Stimulated activated CD4-positive, alpha-beta T cell treated with anti-CD3 and anti-CD28 coated beads, TNF-alpha, amount 100 ng/mL, for 1 hour (primary cell): ENCODE measurements around the gene PHTF2.
"Not testable (repeated sequence)": the region's sequence is repeated elsewhere in the genome, so short reads cannot be mapped to it uniquely, and the experiment has no call there.

Experiments
- DNase-seq, 3 donors: peaks; one replicate each; pipeline ENCODE4 v3.0.0-alpha.2; 2020; ENCODE audit warnings: low read depth in 3 of 3, low spot score in 1 of 3

Gene PHTF2

DNA sequence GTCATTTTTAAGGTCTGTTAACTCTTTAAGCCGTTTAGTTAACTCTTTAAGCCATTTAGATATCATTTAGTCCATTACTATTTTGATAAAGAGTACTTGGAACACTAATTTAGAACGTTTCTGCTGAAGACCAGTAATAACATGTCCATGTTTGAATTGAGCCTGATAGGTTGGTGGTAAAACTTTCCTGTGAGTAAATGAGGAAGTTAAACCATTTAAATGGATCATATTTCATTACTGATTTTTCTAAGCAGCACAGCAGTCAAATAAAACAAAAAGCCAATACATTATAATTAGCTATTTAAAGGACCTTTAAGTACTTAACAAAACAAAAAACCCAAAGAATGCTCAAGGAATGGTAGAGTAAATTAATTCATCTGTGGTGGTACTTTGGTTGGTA is 29.4 kb downstream of the PHTF2 start:
- DNase-seq: no peak

DNA sequence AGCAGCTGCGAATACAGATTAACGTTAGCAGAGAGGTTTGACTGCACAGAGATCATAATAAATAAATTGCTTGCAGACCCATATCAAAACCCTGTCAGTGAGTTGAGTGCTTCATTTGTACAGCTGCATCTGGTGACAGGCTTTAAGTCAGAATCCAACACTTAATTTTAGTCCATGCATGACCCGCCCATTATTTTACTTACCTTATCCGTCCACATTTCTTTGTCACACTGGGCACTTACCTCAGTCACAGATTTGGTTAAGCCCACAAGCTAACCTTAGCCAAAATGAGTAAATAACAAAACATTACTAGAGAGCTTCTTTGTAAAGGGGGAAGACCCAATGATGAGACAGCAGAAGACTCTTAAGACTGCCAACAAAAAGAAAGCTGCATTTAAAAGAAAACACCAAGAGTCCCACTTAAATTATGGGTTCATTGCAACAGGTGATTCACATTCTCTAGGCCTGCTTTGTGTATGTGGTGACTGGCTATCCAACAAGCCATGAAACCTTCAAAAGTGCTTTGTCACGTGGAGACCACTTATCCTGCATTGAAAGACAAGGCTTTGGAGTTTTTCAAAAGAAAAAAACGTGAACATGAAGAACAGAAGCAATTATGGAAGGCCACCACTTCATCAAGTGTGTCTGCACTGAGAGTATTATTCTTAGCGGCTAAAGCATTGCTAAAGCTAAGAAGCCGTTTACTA is 32.2 kb downstream of the PHTF2 start:
- no peak for DNase-seq

DNA sequence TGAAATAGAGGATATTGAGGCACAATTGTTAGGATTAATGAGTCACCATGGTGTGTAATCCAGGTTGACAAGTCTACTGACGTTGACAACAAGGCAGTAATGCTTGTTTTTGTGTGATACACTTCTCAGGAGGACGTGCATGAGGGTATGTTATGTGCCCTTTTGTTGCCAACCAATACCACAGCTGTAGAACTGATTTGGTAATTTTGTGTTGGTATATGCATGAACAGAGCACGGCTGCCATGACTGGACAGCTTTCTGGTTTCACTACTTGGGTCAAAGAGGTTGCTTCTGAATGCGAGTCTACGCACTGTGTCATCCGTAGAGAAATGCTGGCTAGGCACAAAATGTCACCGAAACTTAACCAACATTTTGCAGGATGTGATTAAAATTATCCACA is 32.9 kb downstream of the PHTF2 start:
- DNase-seq: no peak

DNA sequence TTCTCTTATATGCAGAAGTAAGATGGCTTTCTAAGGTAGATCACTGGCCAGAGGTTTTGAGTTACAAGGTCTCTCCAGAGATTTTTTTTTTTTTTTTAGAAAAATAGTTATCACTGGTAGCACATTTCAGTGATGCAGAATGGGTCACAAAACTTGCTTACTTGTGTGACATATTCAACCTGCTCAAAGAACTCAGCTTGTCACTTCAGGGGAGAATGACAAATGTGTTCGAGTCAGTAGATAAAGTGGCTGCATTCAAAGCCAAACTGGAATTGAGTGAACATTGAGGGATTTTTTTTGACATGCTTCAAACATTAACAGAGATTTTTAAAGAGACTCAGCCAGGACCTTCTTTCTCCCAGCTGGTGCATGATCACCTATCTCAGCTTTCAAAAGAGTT is 33.4 kb downstream of the PHTF2 start:
- DNase-seq: no peak

DNA sequence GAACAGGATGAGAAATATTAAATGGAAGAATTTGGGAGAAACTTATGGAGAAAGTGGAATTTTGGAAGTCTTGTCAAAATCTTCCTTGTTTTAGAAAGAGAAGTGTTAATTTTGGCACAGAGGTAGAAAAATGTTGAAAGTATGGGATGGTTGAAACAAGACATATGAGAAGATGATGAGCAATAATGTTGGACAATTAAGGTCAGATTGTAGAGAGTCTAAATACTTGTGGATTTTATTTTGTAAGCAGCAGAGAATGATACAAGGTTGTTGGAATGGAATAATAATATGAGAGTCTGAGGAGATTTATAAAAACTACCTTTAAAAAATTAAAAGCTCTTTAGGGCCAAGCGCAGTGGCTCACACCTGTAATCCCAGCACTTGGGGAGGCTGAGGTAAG is 34.6 kb downstream of the PHTF2 start:
- no peak for DNase-seq

DNA sequence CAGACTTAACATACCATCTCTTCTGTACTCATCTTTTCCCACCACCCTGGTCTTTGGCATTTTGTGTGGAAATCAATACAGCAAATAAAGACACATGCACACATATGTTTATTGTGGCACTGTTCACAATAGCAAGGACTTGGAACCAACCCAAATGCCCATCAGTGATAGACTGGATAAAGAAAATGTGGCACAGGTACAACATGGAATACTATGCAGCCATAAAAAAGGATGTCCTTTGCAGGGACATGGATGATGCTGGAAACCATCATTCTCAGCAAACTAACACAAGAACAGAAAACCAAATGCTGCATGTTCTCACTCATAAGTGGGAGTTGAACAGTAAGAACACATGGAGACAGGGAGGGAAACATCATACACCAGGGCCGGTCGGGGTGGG is 37.9 kb downstream of the PHTF2 start:
- DNase-seq: not testable (repeated sequence)

DNA sequence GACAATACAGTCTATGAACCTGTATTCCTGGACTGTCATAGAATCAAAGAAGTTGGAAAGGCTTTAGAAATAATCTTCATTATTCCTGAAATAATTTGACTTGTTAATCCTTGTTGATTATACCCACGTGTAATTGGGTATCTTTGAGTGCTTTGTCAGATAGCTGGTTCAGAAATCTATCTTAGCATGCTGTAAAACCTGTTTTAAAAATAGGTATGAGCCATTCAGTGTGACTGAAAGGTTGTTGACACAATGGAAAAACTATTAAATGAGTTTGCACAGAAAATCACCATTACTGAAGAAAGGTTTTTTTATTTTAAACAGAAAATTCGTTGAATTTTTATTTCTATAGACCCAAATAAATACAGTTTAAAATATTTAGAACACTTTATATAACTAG is 38.7 kb downstream of the PHTF2 start:
- no peak for DNase-seq

DNA sequence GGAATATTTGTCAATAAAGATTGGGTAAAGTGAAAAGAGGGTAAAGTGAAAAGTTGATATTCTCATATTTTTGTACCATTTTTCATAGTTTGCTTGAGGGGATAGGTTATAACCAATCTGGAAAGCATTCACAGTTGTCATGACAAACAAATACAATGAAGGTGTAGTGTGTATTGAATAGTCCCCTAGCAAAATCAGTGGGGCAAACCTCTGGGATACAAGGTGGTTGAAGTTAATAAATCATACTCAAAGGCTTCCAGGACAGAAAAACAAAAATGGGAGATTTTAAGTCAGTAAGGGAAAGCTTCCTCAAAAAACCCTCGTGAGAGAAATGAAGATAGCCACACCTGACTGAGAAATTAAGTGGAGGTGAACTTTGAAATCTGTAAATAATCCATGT is 39.4 kb downstream of the PHTF2 start:
- DNase-seq: no peak

DNA sequence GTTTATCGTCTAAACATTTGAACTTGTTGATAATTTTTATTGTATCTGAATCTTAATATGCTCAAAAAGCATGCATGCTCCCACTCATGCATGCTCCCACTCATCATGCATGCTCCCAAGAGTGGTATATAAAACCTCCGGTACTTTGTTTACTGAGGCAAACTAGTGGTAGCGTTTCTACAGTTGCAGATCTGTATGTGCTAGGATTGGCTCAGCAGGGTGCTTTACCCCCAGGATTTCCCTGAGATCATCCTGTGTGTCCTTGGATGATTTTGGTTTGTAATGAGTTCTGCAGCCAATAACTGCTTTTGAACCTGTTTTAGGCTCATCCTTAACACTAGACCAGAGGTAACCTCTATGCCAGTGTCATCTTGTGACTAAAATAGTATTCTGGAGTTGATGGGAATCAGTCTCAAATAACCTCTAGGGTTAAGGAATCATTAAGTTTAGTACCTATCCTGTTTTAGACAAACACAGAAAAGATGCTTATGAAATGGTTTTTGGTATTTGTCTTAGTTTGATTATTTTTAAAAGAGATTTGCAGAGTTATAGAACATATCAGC is 40.4 kb downstream of the PHTF2 start:
- DNase-seq: no peak

DNA sequence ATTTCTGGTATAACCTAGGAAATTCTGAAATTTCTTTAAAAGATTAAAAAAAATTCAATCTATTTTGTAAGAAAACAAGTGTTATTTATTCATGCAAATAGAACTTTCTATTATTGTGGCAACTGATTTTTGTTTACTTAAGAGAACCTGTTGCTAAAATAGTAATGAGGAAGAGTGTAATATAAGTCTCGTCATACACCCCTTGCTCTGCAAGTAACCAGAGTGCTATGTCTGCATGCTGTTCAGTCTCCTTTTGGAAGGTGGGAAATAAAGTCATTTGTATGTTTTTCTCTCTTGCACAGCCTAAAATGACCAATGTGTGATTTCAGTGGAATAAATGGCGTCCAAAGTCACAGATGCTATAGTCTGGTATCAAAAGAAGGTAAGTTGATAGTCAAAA is 41.3 kb downstream of the PHTF2 start:
- DNase-seq: no peak

DNA sequence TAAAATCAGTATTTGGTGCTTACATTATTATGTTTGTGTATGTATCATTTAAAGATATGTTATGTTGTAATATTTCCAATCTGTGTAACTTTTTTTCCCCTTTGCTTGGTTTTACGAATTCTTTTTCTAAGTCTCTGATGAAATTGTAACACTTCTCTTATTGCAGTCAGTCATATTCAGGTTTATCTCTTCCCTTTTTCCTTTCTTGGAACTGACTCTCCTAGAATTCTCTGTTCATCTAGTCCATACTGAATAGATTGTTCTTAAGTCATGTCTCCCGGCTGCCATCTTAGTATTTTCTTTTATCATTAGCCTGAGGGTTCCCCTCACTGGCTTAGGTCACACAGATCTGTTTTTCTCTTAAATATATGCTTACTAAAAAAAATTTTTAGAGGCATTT is 44.6 kb downstream of the PHTF2 start:
- no peak for DNase-seq

DNA sequence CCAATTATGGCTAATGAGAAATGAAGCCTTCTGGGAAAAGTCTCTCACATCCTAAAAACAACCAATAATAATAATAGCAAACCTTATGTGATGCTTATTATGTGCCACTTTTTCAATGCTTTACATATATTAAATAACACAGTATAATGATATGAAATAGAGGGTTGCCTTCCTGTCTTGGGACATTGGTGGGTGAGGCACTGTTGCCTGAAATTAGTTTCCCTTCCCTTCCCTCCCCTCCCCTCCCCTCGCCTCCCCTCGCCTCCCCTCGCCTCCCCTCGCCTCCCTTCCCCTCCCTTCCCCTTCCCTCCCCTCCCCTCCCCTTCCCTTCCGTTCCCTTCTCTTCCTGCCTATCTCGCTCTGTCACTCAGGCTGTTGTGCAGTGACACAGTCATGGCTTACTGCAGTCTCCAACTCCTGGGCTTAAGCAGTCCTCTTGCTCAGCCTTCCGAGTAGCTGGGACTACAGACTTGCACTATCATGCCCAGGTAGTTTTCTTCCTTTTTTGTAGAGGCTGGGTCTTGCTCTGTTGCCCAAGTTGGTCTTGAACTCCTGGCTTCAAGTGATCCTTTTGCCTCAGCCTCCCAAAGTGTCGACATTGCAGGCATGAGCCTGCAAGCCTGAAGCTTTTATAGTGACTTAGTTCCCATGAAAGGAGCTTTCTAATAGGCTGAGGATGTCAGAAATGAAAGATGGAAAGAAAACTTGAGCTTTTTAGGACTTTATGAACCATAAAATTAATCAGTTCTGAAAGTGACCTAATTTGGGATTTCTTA is 47.9 kb downstream of the PHTF2 start:
- DNase-seq: no peak

DNA sequence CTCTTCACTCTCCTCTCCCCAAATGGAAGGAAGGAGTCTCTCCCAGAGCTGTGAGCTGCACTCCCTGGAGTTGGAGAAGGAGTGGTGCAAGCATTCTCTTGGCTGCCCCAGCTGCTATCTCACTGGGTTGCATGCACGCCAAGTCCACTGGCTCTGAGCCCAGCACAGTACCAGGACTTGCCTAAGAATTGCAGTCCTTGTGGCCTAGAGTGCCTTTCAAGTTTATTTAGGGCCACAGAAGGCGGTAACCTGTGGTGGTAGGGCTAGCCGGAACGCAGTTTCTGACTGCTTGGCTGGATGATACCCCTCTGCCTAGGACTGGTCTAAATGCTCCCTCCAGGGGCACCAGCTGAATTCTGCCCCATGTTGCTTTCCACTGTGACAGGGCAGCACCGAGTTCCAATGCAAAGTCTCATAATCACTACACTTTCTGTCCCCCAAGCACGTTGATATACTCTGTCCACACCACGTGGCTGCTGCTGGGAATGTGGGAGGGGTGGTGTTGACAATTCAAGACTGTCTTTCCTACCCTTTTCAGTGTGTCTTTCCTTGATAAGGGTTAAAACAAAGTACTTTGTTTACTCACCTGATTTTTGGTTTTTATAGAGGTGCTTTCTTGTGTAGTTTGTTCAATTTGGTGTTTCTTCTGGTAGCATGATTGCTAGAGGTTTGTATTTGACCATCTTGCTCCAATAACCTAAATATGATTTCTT is 57.0 kb downstream of the PHTF2 start:
- no peak for DNase-seq

DNA sequence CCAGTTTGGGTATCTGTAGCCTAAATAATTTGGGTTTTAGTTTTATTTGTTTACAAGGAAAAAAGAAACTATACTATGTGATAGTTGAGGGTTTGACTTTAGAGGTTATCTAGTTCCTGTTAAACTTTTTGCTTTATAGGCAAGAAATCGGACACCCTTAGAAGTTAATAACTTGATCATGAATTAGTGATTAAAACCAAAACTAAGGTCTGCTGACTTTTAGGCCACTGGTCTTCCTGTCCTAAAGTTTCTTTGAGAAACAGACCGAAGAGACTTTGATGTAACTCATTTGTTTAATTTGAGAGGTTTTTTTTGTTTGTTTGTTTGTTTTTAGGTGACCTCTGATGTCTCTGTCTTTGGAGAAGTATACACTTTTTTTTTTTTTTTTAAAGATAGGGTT is 59.7 kb downstream of the PHTF2 start:
- DNase-seq: no peak

DNA sequence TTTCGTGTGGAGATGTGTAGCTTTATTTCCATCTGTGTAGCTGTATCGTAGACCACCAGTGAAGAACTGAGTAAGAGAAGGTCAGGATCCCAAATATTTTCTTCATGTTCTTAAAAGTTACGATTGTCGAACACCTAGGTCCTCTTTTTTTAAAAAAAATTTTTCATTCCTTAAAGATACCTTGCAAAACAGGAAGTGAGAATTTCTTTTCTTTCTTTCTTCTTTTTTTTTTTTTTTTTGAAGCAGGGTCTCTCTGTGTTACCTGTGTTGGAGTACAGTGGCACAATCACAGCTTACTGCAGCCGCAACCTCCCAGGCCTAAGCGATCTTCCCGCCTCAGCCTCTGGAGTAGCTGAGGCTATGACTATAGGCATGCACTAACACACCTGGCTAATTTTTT is 60.8 kb downstream of the PHTF2 start:
- no peak for DNase-seq

DNA sequence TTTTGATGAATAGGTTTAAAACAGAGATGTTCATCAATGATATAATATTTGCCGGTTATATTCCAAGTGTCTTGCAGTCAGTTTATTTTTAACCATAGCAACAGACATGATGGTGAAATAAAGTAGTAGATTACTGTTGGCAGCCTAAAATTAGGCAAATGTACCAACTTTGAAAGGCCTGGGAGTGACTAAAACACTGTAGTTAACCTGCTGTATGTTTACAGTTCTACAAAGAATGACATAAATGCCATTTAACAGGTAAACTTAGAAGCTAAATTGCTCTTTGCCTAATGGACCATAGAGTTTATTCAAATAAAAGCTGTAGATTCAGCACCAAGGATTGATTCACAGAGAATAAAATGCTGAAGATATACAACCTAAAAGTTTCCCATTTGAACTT is 64.1 kb downstream of the PHTF2 start:
- DNase-seq: no peak

DNA sequence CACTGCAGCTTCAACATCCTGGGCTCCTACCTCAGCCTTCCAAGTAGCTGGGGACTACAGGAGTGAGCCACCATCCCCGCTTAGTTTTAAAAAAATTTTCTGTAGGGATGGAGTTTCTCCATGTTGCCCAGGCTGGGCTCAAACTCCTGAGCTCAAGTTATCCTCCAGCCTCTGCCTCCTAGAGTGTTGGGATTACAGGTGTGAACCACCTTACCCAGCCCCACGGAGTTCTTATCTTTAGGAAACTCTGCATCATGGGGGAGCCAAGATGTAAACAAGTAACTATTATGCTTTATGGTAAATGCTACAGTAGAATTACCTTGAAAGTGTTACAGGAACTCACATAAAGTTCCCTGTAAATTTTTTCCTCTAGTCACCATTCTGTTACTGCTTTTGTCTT is 65.3 kb downstream of the PHTF2 start:
- DNase-seq: no peak

DNA sequence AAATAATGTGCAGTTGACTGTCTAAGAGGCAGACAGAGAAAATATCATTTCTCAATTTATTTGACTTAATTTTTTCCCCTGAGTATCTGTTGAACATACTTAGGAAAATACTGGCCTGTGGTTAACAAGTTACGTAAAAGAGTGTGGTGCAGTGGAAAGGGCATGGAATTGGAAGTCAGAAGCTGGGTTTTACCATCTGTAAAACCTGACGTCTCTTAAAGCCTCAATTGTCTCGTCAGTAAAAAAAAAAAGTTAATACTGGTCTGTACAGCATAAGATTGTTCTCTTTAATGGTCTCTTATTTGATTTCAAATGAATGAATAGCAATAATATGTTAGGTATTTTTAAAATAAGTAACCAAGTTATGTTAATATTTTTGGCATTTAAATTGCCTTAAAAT is 67.8 kb downstream of the PHTF2 start:
- DNase-seq: no peak

DNA sequence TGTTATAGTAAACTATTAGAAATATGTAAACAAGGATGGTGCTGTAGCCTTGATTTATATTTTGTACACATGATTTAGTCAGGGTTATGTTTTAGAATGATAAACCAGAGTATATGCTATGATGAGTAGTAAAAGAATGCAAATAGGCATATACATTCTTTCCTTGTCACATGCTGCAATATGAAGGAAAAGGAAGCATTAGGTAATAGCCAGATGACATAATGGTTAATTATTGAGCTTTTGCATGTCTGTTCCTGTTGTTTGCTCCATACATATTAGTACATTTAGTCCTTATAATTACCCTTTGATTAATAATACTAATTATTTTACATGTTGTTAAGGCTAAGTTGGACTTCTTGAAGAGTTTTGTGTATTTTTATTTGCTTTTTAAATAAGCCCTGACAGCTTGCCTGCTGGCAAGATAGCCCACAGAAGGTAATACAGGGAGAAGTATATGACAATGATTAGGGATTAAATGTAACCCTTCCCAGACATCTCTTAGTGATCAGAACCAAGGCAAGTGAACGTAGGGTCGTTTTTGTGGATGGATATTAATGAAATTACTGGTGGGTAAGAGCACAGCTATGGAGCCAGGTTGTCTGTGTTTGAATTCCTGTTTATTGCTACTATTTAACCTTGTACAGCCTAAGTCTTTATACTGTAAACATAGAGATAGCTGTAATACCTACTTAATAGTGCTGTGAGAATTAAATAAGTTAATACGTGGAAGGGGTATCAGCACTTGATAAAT is 68.4 kb downstream of the PHTF2 start:
- no peak for DNase-seq

DNA sequence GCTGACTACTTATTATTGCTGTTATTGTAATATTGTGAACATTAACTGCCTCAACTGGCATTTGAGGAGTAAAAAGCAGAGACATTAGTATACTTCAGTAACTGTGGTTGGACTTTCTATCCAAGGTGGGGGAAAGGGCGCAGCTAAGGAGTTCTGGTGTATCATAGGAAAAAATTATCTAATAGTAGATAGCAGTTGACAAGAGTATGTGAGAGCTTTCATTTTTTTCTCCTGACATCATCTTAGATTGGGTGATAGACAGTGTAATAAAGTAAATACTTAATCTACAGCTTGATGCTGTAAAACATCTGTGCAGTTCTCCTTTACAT is 68.9 kb downstream of the PHTF2 start:
- no peak for DNase-seq

DNA sequence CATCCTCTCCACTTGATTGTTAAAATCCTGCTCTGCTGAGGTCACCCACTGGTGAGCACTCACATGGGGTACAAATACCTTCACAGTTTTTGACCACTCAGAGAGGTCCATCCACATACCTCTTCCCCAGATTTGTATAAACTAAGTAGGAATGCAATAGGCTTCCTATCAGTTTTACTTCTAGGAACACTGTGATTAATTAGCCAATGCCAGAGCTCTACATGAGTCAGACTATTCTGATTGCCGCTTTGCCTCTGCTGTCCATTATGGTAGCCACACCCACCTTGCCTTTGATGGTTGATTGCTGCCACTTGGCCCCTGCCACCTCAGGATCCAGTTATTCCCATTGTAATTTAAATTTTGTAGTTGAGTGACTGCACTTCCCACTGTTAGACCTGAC is 73.7 kb downstream of the PHTF2 start:
- not testable (repeated sequence) for DNase-seq
